Natural killer cell (primary cell): ENCODE results near the gene WIZ. TPM values are rescaled to one million over a fixed set of nuclear protein-coding genes. Genes with fewer than 3 reads are reported as not detected.
A peak's percentile ranks its signal among the peaks of the same experiment; 100 is the strongest.

ENCODE experiments used
- ATAC-seq, 3 donors: fragments of 150-1000 bp in 2 of 3; fragments of 200-7000 bp in 1 of 3; cut with Tn5 transposase; 1 replicate in 1 of 3; 2 replicates in 2 of 3; pipeline ENCODE4 v1.10.0; 2021; ENCODE audit warnings: mild to moderate bottlenecking in 2 of 3, moderate library complexity in 2 of 3
- DNase-seq, 2 donors: peaks; one replicate each; pipeline versions ENCODE4 v3.0.0 to v3.0.0-alpha.2; 2013 to 2021; ENCODE audit warnings: mixed read lengths in 1 of 2
- H3K27ac ChIP-seq: one replicate; pipeline ENCODE4 v1.5.1; 2013; ENCODE audit warnings: mild to moderate bottlenecking, low read length
- H3K27me3 ChIP-seq: one replicate; pipeline ENCODE4 v1.6.1; 2013; ENCODE audit warnings: low read length; ENCODE audit not compliant: control insufficient read depth, insufficient read depth
- H3K36me3 ChIP-seq: one replicate; pipeline ENCODE4 v1.6.1; 2013; ENCODE audit warnings: low read length; ENCODE audit not compliant: control insufficient read depth, insufficient read depth
- H3K4me1 ChIP-seq: one replicate; pipeline ENCODE4 v1.6.1; 2013; ENCODE audit warnings: low read length; ENCODE audit not compliant: control insufficient read depth, insufficient read depth
- H3K4me3 ChIP-seq: one replicate; pipeline ENCODE4 v1.5.1; 2013; ENCODE audit warnings: low read length
- H3K9me3 ChIP-seq: one replicate; pipeline ENCODE4 v1.6.1; 2013; ENCODE audit warnings: low read length; ENCODE audit not compliant: control insufficient read depth, insufficient read depth
- H3K27ac Mint-ChIP-seq, 2 donors: one replicate each; pipeline ENCODE4 v1.8.0; 2022; ENCODE audit warnings: mild to moderate bottlenecking in 2 of 2, mixed read lengths in 2 of 2, moderate library complexity in 1 of 2
- H3K27me3 Mint-ChIP-seq, 2 donors: one replicate each; pipeline ENCODE4 v1.8.0; 2022; ENCODE audit warnings: low read depth in 2 of 2, mixed read lengths in 2 of 2
- H3K36me3 Mint-ChIP-seq: one replicate; pipeline ENCODE4 v1.8.0; 2022; ENCODE audit warnings: mixed read lengths
- H3K4me1 Mint-ChIP-seq, 2 donors: one replicate each; pipeline ENCODE4 v1.8.0; 2022; ENCODE audit warnings: mixed read lengths in 2 of 2
- H3K4me3 Mint-ChIP-seq: one replicate; pipeline ENCODE4 v1.8.0; 2022; ENCODE audit warnings: mild to moderate bottlenecking, moderate library complexity, mixed read lengths
- H3K9me3 Mint-ChIP-seq, 2 donors: one replicate each; pipeline ENCODE4 v1.8.0; 2022; ENCODE audit warnings: mixed read lengths in 2 of 2
- WGBS: methylation state at CpG from one replicate; pipeline ENCODE4 v1.1.7; 2013; ENCODE audit warnings: missing lambda C conversion rate; ENCODE audit not compliant: insufficient coverage; 5-methylcytosine and 5-hydroxymethylcytosine counted together
- intact Hi-C: fragments of 100-400 bp; cut with micrococcal nuclease; formaldehyde crosslinking; loops from one replicate; pipeline ENCODE4 v1.14.2; 2022
- total RNA-seq, 4 donors: library from RNA; stranded (reverse); fragments of 120-200 nt in 1 of 4; gene quantifications; one replicate each; pipeline versions ENCODE4 v1.2.3 to v1.2.4, GENCODE V29; 2013 to 2022
- TF ChIP-seq, protein P1 (sequence below): fragments of 200-600 bp; IDR thresholded peaks from one replicate; pipeline ENCODE4 v1.8.0; 2022; ENCODE audit warnings: antibody characterized with exemption

The WIZ gene
- total RNA-seq, 3 donors from 2014 or later (not counting 1 experiment from before 2014, with no cell fraction given), result 24.3 to 29.3 (median 24.4) TPM

DNA sequence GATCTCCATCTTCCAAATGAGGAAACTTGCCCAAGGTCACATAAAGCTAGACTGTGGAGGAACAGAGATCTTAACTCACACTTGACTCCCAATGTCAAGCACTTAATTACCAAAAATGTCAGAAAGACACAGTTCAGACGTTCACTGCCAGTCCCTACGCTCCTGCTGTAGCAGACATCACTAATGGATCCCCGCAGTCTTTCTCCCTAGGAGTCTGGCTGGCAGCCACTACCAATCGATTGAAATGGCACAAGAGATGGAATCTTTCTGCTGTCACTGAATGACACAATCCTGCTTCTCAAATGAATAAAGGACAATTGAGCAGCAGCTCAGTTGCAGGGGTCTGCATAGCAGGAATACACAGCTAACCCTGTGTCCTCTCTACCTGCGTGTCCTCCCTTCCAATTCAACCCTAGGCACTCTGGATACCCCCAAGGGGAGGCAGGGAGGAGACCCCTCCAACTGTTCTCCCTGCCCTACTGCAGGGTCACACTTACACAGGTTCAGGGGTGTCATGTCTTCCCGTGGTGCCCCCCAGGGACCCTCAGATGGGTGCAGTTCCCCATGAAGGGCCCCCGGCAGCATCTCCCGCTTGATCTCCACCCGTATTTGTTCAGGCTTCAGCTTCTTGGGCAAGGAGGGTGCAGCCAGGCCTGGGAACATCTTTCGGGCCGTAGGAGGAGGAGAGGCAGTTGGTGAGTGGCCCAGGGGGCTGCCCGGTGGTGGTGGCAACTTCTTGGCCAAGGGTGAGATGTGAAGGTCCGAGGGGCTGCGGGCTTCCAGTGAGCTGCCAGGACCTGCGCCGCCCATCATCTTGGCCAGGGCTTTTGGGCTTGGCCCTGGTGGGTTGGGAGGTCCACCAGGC is 23.0 kb downstream of the WIZ start:
- Histone ChIP-seq H3K27me3 (no peaks in the 10 kb centered on the region), H3K9me3 (no peaks in the 10 kb centered on the region), H3K36me3 (peaks cover 48% of the 10 kb centered on the region), H3K4me1 (peaks cover 18% of the 10 kb centered on the region), H3K4me3 (no peak overlapping the region), H3K27ac (no peak overlapping the region)
- Mint-ChIP-seq H3K27ac (peak overlapping the region in 1 of 2 donors; percentile 56), H3K9me3 (no peaks in the 10 kb centered on the region), H3K4me3 (no peak overlapping the region), H3K4me1 (peaks cover 12 to 16% of the 10 kb centered on the region in 2 donors), H3K36me3 (no peaks in the 10 kb centered on the region), H3K27me3 (no peaks in the 10 kb centered on the region)
- 93% methylated on average over 16 of the region's 16 CpGs for WGBS
- ATAC-seq (no peak), DNase-seq (no peak)
- intact Hi-C loops, result no loop called here
- TF ChIP-seq, protein P1, sequence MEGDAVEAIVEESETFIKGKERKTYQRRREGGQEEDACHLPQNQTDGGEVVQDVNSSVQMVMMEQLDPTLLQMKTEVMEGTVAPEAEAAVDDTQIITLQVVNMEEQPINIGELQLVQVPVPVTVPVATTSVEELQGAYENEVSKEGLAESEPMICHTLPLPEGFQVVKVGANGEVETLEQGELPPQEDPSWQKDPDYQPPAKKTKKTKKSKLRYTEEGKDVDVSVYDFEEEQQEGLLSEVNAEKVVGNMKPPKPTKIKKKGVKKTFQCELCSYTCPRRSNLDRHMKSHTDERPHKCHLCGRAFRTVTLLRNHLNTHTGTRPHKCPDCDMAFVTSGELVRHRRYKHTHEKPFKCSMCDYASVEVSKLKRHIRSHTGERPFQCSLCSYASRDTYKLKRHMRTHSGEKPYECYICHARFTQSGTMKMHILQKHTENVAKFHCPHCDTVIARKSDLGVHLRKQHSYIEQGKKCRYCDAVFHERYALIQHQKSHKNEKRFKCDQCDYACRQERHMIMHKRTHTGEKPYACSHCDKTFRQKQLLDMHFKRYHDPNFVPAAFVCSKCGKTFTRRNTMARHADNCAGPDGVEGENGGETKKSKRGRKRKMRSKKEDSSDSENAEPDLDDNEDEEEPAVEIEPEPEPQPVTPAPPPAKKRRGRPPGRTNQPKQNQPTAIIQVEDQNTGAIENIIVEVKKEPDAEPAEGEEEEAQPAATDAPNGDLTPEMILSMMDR, result no peak

DNA sequence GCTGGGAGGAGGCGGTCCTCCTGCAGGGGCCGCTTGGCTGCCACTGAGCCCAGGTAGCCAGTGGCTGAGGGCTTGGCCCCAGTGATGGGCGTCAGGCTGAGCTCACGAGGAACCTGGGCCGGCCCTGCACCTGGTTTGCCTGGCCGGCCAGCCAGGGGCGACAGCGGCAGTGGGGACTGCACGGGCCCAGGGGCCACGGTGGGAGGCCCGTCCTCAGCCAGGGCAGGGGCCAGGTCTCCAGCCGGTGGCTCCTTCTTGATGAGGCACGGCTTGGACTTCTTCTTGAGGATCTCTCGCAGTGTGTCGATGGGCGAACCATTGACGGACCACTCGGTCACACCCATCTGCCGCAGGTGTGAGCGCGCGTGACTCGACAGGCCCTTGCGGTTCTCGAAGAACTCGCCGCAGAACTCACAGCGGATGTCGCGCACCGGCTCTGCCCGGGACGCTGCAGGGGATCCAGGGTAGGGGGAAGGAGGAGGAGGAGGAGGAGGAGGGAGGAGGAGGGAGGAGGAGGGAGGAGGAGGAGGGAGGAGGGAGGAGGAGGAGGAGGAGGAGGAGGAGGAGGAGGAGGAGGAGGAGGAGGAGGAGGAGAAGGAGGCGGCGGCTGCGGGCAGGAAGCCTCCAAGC is 24.3 kb downstream of the WIZ start:
- Histone ChIP-seq H3K27ac (no peak overlapping the region), H3K9me3 (no peaks in the 10 kb centered on the region), H3K4me3 (no peak overlapping the region), H3K27me3 (no peaks in the 10 kb centered on the region), H3K4me1 (peaks cover 5% of the 10 kb centered on the region), H3K36me3 (peaks cover 48% of the 10 kb centered on the region)
- no peaks in the 10 kb centered on the region for H3K27me3 Mint-ChIP-seq
- WGBS, result 96% methylated on average over 32 of the region's 36 CpGs
- ATAC-seq, result no peak
- H3K4me3 Mint-ChIP-seq, result no peak overlapping the region
- H3K27ac Mint-ChIP-seq, result no peak overlapping the region
- DNase-seq, result no peak
- intact Hi-C loops, result no loop called here
- H3K4me1 Mint-ChIP-seq, result peaks cover 3% of the 10 kb centered on the region in 2 donors
- TF ChIP-seq, protein P1, result no peak
- H3K36me3 Mint-ChIP-seq, result no peaks in the 10 kb centered on the region
- H3K9me3 Mint-ChIP-seq, result no peaks in the 10 kb centered on the region

DNA sequence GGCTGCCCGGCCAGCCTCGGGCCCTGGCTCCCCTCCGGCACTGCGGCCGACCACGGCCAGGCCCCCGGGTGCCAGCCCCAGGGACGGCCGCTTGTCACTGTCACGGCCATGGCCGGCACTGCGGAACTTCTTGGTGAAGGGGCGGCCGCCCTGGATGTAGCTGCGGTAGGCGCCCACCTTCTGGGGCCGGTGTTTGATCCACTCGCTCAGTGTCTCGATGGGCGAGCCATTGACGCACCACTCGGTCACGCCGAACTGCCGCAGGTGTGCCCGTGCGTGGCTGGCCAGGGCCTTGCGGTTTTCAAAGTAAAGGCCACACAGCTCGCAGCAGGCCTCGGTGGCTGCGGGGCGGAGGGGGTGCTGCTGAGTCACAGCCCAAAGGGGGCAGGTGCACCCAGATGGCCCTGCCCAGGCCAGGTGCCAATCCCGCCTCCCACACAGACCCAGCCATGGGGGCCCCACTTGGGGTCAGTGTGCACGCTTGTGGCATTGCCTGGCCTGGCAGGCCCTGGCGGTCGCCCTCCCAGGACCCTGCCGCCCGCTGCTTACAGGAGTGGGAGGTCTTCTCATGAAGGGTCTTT is 25.0 kb downstream of the WIZ start:
- DNase-seq (no peak), ATAC-seq (no peak)
- no peak overlapping the region for H3K4me3 Mint-ChIP-seq
- WGBS, result 98% methylated on average over 38 of the region's 38 CpGs
- intact Hi-C loops, result no loop called here
- Histone ChIP-seq H3K4me3 (no peak overlapping the region), H3K9me3 (no peaks in the 10 kb centered on the region), H3K27ac (no peak overlapping the region), H3K27me3 (no peaks in the 10 kb centered on the region), H3K36me3 (peaks cover 48% of the 10 kb centered on the region), H3K4me1 (no peaks in the 10 kb centered on the region)
- no peaks in the 10 kb centered on the region for H3K9me3 Mint-ChIP-seq
- H3K27ac Mint-ChIP-seq, result no peak overlapping the region
- no peaks in the 10 kb centered on the region for H3K36me3 Mint-ChIP-seq
- H3K27me3 Mint-ChIP-seq, result no peaks in the 10 kb centered on the region
- TF ChIP-seq, protein P1, result no peak
- peaks cover 0 to 2% of the 10 kb centered on the region in 2 donors for H3K4me1 Mint-ChIP-seq
